GM19240 (cell line): ENCODE data around the gene TMEM63C.
"Not testable (repeated sequence)": the region's sequence is repeated elsewhere in the genome, so short reads cannot be mapped to it uniquely, and the experiment has no call there.

Experiments used
- DNase-seq: peaks from one replicate; pipeline ENCODE4 v3.0.0; 2011; ENCODE audit warnings: low spot score; ENCODE audit not compliant: insufficient read length

The TMEM63C gene

DNA sequence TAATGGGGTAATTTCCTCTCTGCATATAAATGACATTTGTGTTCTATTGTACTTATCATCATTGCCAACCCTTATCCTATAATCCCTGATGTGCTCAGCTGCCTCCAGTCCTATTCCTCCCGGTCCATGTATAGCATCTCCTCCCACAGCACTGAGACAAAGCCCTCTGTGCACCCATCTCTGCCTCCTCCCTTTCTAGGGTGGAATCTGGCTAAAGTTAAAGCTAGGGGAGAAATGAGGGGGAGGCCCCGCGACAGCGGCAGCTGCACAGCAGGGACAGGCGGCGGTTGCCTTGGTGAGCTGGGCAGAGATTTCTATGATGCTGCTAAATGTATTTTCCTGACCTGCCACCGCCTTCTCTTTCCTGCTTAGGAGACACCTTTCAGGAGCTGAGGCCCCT lies 27.2 kb upstream of the TMEM63C start:
- DNase-seq, result no peak

- DNase-seq, result no peak
These were observed 26.5 kb upstream of the TMEM63C start for GRCh38 chr14:77155083-77155482.

DNA sequence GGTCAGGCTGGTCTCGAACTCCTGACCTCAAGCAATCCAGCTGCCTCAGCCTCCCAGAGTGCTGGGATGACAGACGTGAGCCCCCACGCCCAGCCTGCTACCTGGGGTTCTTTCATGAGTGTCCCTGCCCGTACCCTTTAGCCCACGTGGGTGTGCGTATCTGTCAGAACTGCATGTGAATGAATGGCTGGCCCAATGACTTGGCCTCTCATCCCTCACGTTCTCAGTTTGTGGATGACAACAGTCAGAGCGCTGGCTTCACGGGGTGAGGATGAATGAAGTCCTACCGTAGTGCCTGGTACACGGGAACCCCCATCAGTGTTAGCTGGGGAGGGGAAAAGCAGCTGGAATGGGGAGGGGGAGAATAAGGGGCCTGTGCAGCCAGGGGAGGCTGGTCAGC lies 23.9 kb upstream of the TMEM63C start:
- DNase-seq, result no peak

DNA sequence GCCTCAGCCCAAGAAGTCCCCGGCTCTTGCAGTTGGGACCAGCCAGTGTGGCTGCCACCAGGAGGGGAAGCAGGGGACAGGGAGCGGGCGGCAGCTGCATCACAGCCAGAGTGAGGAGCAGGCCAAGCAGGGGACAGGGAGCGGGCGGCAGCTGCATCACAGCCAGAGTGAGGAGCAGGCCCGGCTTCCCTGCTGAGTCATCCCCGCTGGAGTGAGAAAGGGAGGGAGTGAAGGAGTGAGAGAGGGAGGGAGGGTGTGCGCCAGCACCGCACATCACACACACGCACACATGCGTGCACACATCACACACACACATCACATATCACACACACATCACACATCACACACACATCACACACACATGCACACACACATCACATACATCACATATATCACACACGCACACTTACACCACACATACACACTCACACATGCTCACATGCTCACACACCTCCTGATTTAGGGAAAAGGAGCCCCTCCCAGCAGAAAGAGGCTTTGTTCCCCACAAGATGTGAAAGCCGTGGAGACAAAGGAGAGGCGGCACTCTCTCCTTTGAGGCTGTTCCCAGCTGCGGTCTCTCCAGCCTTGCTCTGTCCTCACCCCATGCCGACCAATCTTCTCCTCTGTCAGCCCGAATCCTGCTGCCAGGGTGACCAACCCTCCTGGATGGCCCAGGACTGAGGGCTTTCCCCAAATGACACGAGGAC lies 23.3 kb upstream of the TMEM63C start:
- no peak for DNase-seq

DNA sequence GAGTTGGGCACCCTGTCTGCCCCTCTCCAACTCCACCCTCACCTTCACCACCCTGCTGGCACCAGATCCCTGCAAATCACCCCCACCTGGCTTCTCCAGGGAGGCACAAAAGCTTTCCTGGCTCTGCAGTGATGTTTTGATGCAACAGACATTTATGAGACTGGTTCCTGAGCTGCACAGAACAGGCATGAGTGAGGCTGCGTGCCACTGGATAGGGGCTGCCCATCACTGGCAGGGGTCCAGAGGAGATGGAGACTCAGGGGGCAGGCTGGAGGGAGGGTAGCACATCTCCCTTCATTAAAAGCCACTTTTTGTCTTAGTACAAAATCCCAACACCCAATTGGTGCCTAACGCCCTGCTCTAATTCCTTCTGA lies 22.7 kb upstream of the TMEM63C start:
- no peak for DNase-seq

- no peak for DNase-seq
These were observed 20.6 kb upstream of the TMEM63C start for GRCh38 chr14:77161011-77161410.

DNA sequence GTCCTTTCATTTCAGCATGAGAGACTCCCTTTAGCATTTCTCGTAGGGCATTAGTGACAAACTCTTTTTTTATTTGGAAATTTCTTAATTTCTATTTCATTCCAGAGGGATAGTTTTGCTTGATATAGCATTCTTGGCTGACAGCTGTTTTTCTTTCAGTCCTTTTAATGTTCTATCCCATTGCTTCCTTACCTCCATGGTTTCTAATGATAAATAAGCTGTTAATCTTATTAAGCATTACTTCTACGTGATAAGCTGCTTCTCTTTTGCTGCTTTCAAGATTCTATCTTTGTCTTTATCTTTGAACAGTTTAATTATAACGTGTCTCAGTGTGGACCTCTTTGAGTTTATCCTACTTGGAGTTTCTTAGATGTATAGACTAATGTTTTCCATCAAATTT lies 11.6 kb upstream of the TMEM63C start:
- no peak for DNase-seq

- no peak for DNase-seq
These were observed 8.7 kb upstream of the TMEM63C start for GRCh38 chr14:77172916-77173315.

DNA sequence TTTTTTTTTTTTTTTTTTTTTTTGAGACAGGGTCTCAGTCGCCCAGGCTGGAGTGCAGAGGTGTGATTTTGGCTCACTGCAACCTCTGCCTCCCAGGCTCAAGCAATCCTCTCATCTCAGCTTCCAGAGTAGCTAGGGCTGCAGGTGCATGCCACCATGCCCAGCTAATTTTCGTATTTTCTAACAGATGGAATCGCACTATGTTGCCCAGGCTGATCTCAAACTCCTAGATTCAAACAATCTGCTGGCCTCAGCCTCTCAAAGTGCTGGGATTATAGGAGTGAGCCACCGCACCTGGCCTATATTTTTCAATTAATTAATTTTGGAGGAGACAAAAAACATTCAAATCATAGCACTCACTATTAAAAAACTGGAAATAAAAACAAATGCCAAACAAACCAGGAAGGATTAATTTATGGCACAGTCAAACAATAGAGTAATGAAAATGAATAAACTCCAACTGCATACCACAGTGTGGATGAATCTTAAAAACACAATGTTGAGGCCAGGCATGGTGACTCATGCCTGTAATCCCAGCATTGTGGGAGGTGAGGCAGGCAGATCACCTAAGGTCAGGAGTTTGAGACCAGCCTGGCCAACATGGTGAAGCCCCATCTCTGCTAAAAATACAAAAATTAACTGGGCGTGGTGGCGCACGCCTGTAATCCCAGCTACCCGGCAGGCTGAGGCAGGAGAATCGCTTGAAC lies 7.5 kb upstream of the TMEM63C start:
- DNase-seq, result not testable (repeated sequence)

GRCh38 chr14:77175843-77176242 lies 5.8 kb upstream of the TMEM63C start:
- DNase-seq, result no peak

- no peak for DNase-seq
These were observed 3.9 kb upstream of the TMEM63C start for GRCh38 chr14:77177702-77178101.

- no peak for DNase-seq
These were observed 2.9 kb upstream of the TMEM63C start for GRCh38 chr14:77178656-77179055.

GRCh38 chr14:77180726-77181602 lies 634 bp upstream of the TMEM63C start:
- no peak for DNase-seq

- no peak for DNase-seq
These were observed 2.3 kb downstream of the TMEM63C start for GRCh38 chr14:77183896-77184295.

DNA sequence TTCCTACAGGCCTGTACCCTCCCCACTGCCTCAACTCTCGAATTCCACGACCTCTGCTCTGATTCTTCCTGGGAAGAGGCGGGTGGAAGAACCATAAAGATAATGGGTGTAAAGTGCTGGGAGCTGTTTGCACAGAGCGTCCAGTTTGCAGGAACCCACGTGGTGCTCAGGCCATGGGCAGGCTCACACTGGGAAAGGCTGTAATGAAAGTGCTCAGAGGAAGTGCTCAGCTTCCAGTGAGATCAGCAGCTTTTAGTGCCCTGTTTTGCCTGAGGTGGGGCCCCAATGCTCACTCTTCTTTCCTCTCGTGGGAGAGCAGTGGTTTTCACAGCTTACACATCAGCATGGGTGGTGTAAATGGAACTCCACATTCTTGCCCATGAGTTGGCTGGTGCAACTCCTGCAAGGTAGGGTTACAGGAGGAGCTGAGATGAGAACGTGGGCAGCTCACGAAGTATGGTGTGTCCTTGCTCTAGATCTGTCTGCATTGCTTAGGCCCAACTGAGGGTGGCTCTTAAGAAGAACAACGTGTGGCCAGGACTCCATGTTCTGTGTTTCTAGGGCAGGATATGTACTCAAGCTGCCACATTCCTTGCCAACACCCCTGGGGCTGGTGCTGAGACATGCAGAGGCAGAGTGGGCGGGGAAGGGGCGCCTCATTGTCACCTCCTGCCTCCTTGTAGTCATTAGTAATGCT lies 2.9 kb downstream of the TMEM63C start:
- no peak for DNase-seq

DNA sequence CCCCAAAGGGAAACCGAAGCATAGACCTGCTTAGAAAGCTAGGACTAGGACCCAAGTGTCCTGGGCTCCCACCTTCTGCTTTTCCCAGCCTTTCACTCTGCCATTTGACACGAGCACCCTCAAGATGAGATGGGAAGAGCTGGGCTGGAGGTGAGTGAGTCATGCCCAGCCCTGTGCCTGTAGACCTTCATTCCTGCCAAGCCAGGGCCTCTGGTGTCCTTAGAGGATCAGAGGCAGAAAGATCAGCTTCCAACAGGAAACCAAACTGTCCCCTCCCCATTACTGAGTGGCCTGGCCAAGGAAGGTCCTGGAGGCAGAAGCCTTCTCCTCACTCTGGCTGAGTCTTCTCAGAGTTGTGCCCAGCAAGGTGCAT lies 3.5 kb downstream of the TMEM63C start:
- DNase-seq, result no peak

GRCh38 chr14:77186911-77187648 lies 5.5 kb downstream of the TMEM63C start:
- DNase-seq, result no peak

DNA sequence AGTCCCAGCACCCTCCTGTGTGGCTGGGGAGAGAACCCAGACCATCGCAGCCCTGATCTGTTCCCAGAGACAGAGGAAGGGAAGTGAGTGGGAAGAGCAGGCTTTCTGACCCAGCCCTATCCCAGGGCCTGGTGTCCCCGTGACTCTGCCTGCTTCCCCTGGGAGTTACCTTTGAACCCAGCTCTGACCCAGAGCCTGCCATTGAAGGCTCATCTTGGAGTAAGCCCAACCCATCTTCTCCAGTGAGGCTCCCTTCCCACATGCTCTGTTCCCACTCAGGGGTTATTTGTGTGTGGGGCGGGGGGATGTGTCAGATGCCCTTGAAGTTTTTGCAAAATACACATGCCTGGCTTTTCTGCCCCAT lies 6.0 kb downstream of the TMEM63C start:
- no peak for DNase-seq

DNA sequence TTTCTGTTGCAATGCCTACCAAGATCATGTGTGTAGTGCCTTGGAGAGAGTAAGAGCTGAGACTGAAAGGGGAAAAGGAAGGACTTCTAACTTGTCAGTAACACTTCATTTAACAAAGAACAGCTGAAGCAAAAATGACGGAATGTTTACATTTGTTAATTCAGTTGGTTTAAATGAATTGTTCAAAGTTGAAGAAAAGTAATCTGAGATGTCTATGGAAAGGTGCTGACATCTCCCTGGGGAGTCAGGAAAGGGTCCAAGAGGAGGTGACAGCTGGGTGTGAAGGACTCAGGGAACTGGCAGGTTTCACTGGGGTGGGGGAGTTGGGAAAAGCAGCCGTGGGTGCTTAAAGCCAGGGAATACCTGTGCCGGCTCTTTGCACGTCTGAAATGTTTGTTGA lies 7.9 kb downstream of the TMEM63C start:
- no peak for DNase-seq

DNA sequence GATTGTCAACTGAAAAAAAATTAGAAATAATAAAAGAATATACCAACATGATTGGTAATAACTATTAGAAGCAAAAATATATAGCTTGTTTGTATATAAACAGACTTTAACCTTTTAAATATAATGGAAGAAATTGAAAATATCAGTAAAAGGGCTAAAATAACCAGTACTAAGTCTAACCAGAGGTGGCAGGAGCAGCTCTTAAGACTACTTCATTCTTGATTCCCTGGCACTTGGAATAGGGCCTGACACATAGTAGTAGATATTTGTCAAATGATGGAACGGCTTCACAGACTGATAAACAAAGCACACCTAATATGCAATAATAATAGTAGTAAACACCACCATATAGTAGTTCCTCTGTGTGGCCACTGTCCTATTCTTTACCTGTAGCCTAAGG lies 9.4 kb downstream of the TMEM63C start:
- no peak for DNase-seq

- no peak for DNase-seq
These were observed 13.1 kb downstream of the TMEM63C start for GRCh38 chr14:77194706-77195105.
